C4-2B (cell line): ENCODE results near the gene SPATA31D1.

ENCODE experiments used
- CTCF ChIP-seq: fragments of 450-650 bp; conservative IDR thresholded peaks from 2 replicates; pipeline ENCODE4 v1.5.1; 2017; ENCODE audit warnings: mild to moderate bottlenecking
- ZFX ChIP-seq: fragments of 450-650 bp; IDR thresholded peaks from 2 replicates; pipeline ENCODE4 v1.6.1; 2017

GRCh38 chr9:81986051-81986450 lies 2.5 kb upstream of the SPATA31D1 start:
- TF ChIP-seq CTCF = no peak
- TF ChIP-seq ZFX = no peak
